ENCODE results near the gene VPS13D.

The VPS13D gene

DNA sequence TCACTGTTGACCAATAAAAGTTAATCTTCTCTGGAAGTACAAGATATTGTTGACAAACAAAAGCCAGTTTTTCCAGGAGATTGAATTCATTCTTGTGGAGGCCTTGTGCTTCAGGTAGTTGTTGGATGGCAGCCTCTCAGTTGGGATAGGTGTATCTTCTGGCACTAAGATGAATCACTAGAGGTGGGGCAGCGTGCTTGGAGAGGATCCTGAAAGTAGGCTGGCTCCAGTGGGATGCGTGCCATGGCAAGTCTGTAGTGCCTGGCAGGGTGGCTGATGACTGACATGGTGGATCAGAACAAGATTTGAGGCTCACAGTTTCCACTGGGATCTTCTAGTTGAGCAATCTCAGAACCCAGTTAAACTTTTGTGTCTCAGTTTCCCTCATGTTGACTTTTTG lies 2.4 kb downstream of the VPS13D start:
- Histone ChIP-seq H3K27ac (ENCODE audit: low read length) (no peak overlapping the region), H3K36me3 (replicated peaks; ENCODE audit: insufficient read depth, low read length) (no peaks in the 10 kb centered on the region), H3F3A (ENCODE audit: insufficient read depth, low read length) (no peaks in the 10 kb centered on the region), H3K4me2 (ENCODE audit: low read depth, low read length) (no peak overlapping the region), H2AFZ (ENCODE audit: low read length) (no peak overlapping the region), H3K9me3 (replicated peaks; ENCODE audit: insufficient read depth, low read length) (no peaks in the 10 kb centered on the region), H3K79me2 (ENCODE audit: low read length) (peaks cover 16% of the 10 kb centered on the region), H3K4me1 (ENCODE audit: low read length) (peaks cover 5% of the 10 kb centered on the region), H3K27me3 (replicated peaks; ENCODE audit: insufficient read depth, low read length) (0 out of 2 replicates have a peak, but pooled peaks cover 12% of the 10 kb centered on the region), H4K20me1 (ENCODE audit: insufficient read depth, low read length) (no peaks in the 10 kb centered on the region), H3K9me2 (replicated peaks; ENCODE audit: insufficient read depth, low read length) (no peaks in the 10 kb centered on the region), H3K9ac (ENCODE audit: low read length) (no peak overlapping the region), H3K4me3 (ENCODE audit: low read length) (no peak overlapping the region)
- no peak for DNase-seq
- TF ChIP-seq EZH2 (optimal IDR thresholded peaks at IDR 0.05; ENCODE audit: low read depth, low read length) (no peak), EZH2phosphoT487 (IDR thresholded peaks at IDR 0.05; ENCODE audit: low read length) (no peak)
- TF ChIP-seq, protein P1, sequence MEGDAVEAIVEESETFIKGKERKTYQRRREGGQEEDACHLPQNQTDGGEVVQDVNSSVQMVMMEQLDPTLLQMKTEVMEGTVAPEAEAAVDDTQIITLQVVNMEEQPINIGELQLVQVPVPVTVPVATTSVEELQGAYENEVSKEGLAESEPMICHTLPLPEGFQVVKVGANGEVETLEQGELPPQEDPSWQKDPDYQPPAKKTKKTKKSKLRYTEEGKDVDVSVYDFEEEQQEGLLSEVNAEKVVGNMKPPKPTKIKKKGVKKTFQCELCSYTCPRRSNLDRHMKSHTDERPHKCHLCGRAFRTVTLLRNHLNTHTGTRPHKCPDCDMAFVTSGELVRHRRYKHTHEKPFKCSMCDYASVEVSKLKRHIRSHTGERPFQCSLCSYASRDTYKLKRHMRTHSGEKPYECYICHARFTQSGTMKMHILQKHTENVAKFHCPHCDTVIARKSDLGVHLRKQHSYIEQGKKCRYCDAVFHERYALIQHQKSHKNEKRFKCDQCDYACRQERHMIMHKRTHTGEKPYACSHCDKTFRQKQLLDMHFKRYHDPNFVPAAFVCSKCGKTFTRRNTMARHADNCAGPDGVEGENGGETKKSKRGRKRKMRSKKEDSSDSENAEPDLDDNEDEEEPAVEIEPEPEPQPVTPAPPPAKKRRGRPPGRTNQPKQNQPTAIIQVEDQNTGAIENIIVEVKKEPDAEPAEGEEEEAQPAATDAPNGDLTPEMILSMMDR (IDR thresholded peaks at IDR 0.05; ENCODE audit: low read length): no peak

DNA sequence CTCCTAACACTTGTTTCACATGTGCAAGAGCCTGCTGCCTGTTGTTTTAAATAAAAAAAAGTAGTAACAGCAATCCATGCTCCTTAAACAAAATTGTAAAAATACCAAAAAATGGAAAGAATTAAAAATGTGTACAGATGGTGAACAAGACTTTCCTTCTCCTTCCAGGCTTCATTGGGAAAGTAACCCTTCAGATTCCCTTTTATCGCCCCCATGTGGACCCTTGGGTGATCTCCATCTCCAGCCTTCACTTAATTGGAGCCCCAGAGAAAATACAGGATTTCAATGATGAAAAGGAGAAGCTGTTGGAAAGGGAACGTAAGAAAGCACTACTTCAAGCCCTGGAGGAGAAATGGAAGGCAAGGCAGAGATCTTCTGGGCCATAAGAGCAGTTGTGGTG lies 14.2 kb downstream of the VPS13D start:
- Histone ChIP-seq H2AFZ (ENCODE audit: low read length) (no peak overlapping the region), H3K79me2 (ENCODE audit: low read length) (no peaks in the 10 kb centered on the region), H3K4me2 (ENCODE audit: low read depth, low read length) (no peak overlapping the region), H3K4me3 (ENCODE audit: low read length) (no peak overlapping the region), H3K9me2 (replicated peaks; ENCODE audit: insufficient read depth, low read length) (no peaks in the 10 kb centered on the region), H3K36me3 (replicated peaks; ENCODE audit: insufficient read depth, low read length) (no peaks in the 10 kb centered on the region), H3K27ac (ENCODE audit: low read length) (no peak overlapping the region), H3K27me3 (replicated peaks; ENCODE audit: insufficient read depth, low read length) (no peaks in the 10 kb centered on the region), H3K9ac (ENCODE audit: low read length) (no peak overlapping the region), H3K9me3 (replicated peaks; ENCODE audit: insufficient read depth, low read length) (no peaks in the 10 kb centered on the region), H4K20me1 (ENCODE audit: insufficient read depth, low read length) (no peaks in the 10 kb centered on the region), H3K4me1 (ENCODE audit: low read length) (no peaks in the 10 kb centered on the region), H3F3A (ENCODE audit: insufficient read depth, low read length) (no peaks in the 10 kb centered on the region)
- TF ChIP-seq, protein P1 (IDR thresholded peaks at IDR 0.05; ENCODE audit: low read length): peak; percentile 30; the same call in 1 of the 2 replicates
- TF ChIP-seq EZH2phosphoT487 (IDR thresholded peaks at IDR 0.05; ENCODE audit: low read length): no peak
- no peak for DNase-seq

DNA sequence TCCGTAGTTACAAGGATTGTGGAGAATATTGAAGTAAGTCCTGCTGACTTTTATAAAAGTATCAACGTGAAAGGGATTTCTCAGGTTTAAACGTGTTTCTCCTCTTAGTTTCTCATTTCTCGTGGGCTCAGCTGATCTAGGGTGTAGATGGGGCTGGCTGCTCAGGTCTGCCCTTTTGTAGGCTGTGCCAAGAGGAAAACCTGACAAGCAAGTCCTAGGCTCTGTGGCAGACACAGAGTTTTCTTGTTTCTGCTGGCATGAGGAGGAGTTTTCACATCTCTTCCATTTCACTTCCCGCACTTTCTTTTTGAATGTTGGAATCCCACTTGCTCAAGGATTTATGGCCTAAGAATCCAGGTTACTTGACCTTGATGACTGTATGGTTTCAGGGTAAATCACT lies 14.8 kb downstream of the VPS13D start:
- no peak for DNase-seq
- Histone ChIP-seq H3K4me2 (ENCODE audit: low read depth, low read length) (no peak overlapping the region), H3F3A (ENCODE audit: insufficient read depth, low read length) (no peaks in the 10 kb centered on the region), H3K4me1 (ENCODE audit: low read length) (no peaks in the 10 kb centered on the region), H2AFZ (ENCODE audit: low read length) (no peak overlapping the region), H3K4me3 (ENCODE audit: low read length) (no peak overlapping the region), H3K9me3 (replicated peaks; ENCODE audit: insufficient read depth, low read length) (no peaks in the 10 kb centered on the region), H3K27me3 (replicated peaks; ENCODE audit: insufficient read depth, low read length) (no peaks in the 10 kb centered on the region), H3K79me2 (ENCODE audit: low read length) (no peaks in the 10 kb centered on the region), H3K27ac (ENCODE audit: low read length) (no peak overlapping the region), H3K36me3 (replicated peaks; ENCODE audit: insufficient read depth, low read length) (no peaks in the 10 kb centered on the region), H3K9ac (ENCODE audit: low read length) (no peak overlapping the region), H4K20me1 (ENCODE audit: insufficient read depth, low read length) (no peaks in the 10 kb centered on the region), H3K9me2 (replicated peaks; ENCODE audit: insufficient read depth, low read length) (no peaks in the 10 kb centered on the region)
- TF ChIP-seq EZH2phosphoT487 (IDR thresholded peaks at IDR 0.05; ENCODE audit: low read length): no peak

DNA sequence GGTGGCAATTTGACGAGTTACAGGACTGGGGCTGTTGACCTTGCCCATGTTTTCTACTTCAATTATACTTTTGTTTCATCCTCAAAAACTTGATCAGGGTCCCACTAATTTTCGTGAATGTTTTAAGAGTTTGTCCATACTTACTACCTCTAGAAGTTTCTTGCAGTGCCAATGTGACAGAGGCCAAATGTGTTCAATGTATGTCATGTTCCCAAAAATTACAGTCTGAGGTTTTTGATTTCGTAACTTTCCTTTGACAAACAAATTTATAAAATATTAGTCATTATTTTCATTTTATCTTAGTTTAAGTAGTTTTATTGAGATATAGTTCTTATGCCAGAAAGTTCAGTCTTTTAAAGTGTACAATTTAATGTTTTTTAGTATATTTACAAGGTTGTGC lies 15.3 kb downstream of the VPS13D start:
- Histone ChIP-seq H3K9me3 (replicated peaks; ENCODE audit: insufficient read depth, low read length) (no peaks in the 10 kb centered on the region), H3K79me2 (ENCODE audit: low read length) (no peaks in the 10 kb centered on the region), H3K4me1 (ENCODE audit: low read length) (no peaks in the 10 kb centered on the region), H3F3A (ENCODE audit: insufficient read depth, low read length) (no peaks in the 10 kb centered on the region), H3K36me3 (replicated peaks; ENCODE audit: insufficient read depth, low read length) (no peaks in the 10 kb centered on the region), H2AFZ (ENCODE audit: low read length) (no peak overlapping the region), H3K27ac (ENCODE audit: low read length) (no peak overlapping the region), H4K20me1 (ENCODE audit: insufficient read depth, low read length) (no peaks in the 10 kb centered on the region), H3K9ac (ENCODE audit: low read length) (no peak overlapping the region), H3K4me3 (ENCODE audit: low read length) (no peak overlapping the region), H3K9me2 (replicated peaks; ENCODE audit: insufficient read depth, low read length) (no peaks in the 10 kb centered on the region), H3K27me3 (replicated peaks; ENCODE audit: insufficient read depth, low read length) (no peaks in the 10 kb centered on the region), H3K4me2 (ENCODE audit: low read depth, low read length) (no peak overlapping the region)
- no peak for DNase-seq
- TF ChIP-seq, protein P1 (IDR thresholded peaks at IDR 0.05; ENCODE audit: low read length): no peak
- no peak for TF ChIP-seq EZH2 (optimal IDR thresholded peaks at IDR 0.05; ENCODE audit: low read depth, low read length)
- TF ChIP-seq EZH2phosphoT487 (IDR thresholded peaks at IDR 0.05; ENCODE audit: low read length): no peak
